Measurements from ENCODE around the gene SPECC1. TPM values are rescaled to one million over a fixed set of nuclear protein-coding genes. Genes with fewer than 3 reads are reported as not detected.
"Not testable (repeated sequence)": the region's sequence is repeated elsewhere in the genome, so short reads cannot be mapped to it uniquely, and the experiment has no call there.

The SPECC1 gene
- total RNA-seq, 6 donors from 2014 or later, result 21.8 to 65.0 (median 33.9) TPM

GRCh38 chr17:20191056-20191455 lies 181.9 kb downstream of the SPECC1 start:
- TF ChIP-seq POLR2AphosphoS5 (IDR thresholded peaks at IDR 0.05), result no peak
- TF ChIP-seq EP300 (IDR thresholded peaks at IDR 0.05), result no peak
- no peak for TF ChIP-seq CTCF (IDR thresholded peaks at IDR 0.05)
- TF ChIP-seq POLR2A (IDR thresholded peaks at IDR 0.05), result no peak
- Histone ChIP-seq H3K4me1 (no peaks in the 10 kb centered on the region), H3K27ac (no peak overlapping the region), H3K4me3 (no peak overlapping the region), H3K36me3 (no peaks in the 10 kb centered on the region), H3K27me3 (no peaks in the 10 kb centered on the region), H3K9me3 (no peaks in the 10 kb centered on the region)
- 53 to 59% methylated on average over 3 of the region's 3 CpGs for WGBS, 2 donors
- DNase-seq (no peak), ATAC-seq (ENCODE audit: low FRiP score in 2 of 2) (no peak)

GRCh38 chr17:20196286-20196685 lies 187.1 kb downstream of the SPECC1 start:
- H3K27me3 ChIP-seq; H3K4me1 ChIP-seq; H3K27ac ChIP-seq; H3K36me3 ChIP-seq; DNase-seq; H3K4me3 ChIP-seq; H3K9me3 ChIP-seq; ATAC-seq (ENCODE audit: low FRiP score in 2 of 2): not testable (repeated sequence)
- 82 to 91% methylated on average over 3 of the region's 3 CpGs for WGBS, 2 donors

- H3K4me1 ChIP-seq, result no peaks in the 10 kb centered on the region
- no peak for ATAC-seq (ENCODE audit: low FRiP score in 2 of 2)
- TF ChIP-seq EP300 (IDR thresholded peaks at IDR 0.05) (no peak), POLR2AphosphoS5 (IDR thresholded peaks at IDR 0.05) (no peak), CTCF (IDR thresholded peaks at IDR 0.05) (no peak), POLR2A (IDR thresholded peaks at IDR 0.05) (no peak)
- H3K9me3 ChIP-seq, result no peaks in the 10 kb centered on the region
- DNase-seq, result no peak
- H3K4me3 ChIP-seq, result no peak overlapping the region
- H3K27me3 ChIP-seq, result no peaks in the 10 kb centered on the region
- no peaks in the 10 kb centered on the region for H3K36me3 ChIP-seq
- WGBS, 2 donors, result 80 to 89% methylated on average over 5 of the region's 5 CpGs
- no peak overlapping the region for H3K27ac ChIP-seq
Measured at GRCh38 chr17:20197272-20197926, 188.2 kb downstream of the SPECC1 start.

- Histone ChIP-seq H3K4me1 (no peaks in the 10 kb centered on the region), H3K27me3 (no peaks in the 10 kb centered on the region)
- no peak for DNase-seq
Measured at GRCh38 chr17:20200016-20200795, 191.0 kb downstream of the SPECC1 start.

More at GRCh38 chr17:20200016-20200795, 191.0 kb downstream of the SPECC1 start:
- H3K9me3 ChIP-seq, result no peaks in the 10 kb centered on the region
- no peaks in the 10 kb centered on the region for H3K36me3 ChIP-seq
- no peak for ATAC-seq (ENCODE audit: low FRiP score in 2 of 2)
- H3K27ac ChIP-seq, result no peak overlapping the region
- no peak overlapping the region for H3K4me3 ChIP-seq
- 81 to 88% methylated on average over 5 of the region's 5 CpGs for WGBS, 2 donors
- TF ChIP-seq EP300 (IDR thresholded peaks at IDR 0.05), result no peak
- no peak for TF ChIP-seq CTCF (IDR thresholded peaks at IDR 0.05)
- TF ChIP-seq POLR2A (IDR thresholded peaks at IDR 0.05), result no peak
- TF ChIP-seq POLR2AphosphoS5 (IDR thresholded peaks at IDR 0.05), result no peak
